ENCODE measurements around the gene TRABD2B.

Gene TRABD2B

DNA sequence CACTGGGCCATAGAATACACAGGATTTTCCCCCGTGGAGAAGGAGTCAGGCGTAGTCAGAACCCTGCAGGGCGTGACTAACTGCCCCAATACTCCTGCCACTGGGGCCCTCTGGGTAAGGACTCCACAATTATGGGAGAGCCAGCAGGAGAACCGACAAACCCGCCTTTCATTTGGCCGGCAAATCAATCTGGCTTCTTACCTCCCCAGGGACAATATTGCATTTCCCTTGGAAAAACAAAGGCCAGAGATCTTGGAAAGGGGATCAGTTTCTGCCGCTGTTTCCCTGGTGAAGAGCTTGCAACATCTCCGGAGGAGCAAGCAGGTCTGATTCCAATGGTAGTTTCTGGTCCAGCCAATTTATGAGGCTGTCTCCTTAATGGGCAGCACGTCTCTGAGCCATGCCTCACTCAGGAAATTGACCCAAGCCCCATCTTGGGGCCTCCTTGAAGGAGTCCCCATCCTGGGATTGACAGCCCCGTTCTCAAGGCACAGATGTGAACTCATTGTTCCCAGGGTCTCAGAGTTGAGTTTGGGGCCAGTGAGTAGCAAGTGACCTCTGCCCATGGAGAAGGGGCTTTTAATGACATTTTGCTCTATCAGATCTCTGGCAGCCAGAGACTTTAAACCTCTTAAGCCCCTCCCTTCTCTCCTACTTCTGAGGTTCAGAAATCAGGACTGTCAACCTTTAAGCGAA lies 4.3 kb downstream of the TRABD2B start:
- DNase-seq (ENCODE audit: low read depth in 2 of 2), result no peak

DNA sequence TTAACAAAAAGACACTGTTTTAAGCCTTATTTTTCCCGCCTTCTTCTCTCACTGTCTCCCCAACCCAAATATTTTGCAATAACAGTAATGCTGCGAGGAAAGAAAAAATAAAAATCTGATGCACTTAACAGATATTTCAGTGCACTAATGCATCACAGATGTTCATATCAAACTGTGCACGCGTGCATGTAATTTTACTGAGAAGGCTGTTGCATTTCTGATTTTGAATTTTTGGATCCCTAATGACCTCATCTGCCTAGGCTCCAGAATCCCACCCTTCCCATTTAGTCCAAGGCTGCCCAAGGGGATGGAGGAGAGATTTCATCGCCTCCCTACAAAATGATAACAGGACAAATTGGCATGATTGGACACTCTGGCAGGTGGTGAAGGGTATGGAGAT lies 5.5 kb downstream of the TRABD2B start:
- no peak for DNase-seq (ENCODE audit: low read depth in 2 of 2)

- no peak for DNase-seq (ENCODE audit: low read depth in 2 of 2)
These were observed 6.0 kb downstream of the TRABD2B start for GRCh38 chr1:47991187-47991586.

- DNase-seq (ENCODE audit: low read depth in 2 of 2), result no peak
These were observed 6.9 kb downstream of the TRABD2B start for GRCh38 chr1:47990286-47990685.

GRCh38 chr1:47987601-47988000 lies 9.6 kb downstream of the TRABD2B start:
- DNase-seq (ENCODE audit: low read depth in 2 of 2), result no peak

GRCh38 chr1:47986761-47987200 lies 10.4 kb downstream of the TRABD2B start:
- DNase-seq (ENCODE audit: low read depth in 2 of 2), result no peak

GRCh38 chr1:47985018-47985417 lies 12.2 kb downstream of the TRABD2B start:
- no peak for DNase-seq (ENCODE audit: low read depth in 2 of 2)

DNA sequence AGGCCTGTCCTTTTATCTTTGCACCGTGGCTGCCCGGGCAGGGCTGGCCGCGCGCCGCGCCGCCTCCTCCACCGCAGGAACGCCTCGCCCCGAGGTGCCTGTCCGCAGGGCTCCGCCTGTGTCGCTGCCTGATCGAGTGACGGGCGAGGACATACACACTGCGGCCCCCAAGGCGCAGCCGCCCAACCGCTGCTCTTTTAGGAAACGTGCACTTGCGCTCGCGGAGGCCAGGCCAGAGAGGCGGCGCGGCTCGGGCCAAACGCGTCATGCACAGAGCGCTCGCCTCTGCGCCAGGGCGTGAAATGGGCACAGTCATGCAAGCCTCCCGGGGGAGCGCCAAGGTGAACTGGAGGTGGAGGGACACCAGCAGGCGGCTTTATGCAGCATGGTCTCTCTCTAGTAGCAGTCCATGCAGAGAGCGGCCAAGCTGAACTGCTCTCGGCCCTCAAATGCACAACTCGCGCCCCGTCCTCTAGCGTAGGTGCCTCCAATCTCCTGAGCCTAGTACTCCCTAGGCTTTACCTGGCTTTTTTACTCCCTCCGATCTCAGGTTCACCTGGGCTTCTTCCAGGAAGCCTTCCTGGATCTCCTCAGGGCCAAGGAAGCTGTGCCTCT lies 12.9 kb downstream of the TRABD2B start:
- no peak for DNase-seq (ENCODE audit: low read depth in 2 of 2)

GRCh38 chr1:47983691-47984090 lies 13.5 kb downstream of the TRABD2B start:
- DNase-seq (ENCODE audit: low read depth in 2 of 2), result no peak

GRCh38 chr1:47981667-47982350 lies 15.4 kb downstream of the TRABD2B start:
- DNase-seq (ENCODE audit: low read depth in 2 of 2), result no peak

DNA sequence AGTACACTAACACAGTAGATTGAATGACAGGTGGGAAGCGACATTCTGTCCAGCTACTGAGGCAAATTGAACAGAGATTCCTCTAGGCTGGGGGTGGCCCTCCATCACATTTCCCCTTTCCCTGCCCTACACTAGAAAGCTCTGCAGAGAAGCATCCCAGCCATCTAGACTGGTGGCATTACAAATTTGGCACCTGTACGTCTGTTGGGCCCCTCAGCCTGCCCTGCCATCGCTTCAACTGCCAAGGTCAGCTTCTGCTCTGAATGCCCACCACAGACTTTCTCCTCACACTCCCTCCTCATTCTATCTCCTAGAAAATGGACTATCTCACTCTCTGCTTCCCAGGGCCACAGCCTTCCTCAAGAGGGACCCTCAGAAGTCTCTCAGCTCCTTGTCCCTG lies 16.7 kb downstream of the TRABD2B start:
- no peak for DNase-seq (ENCODE audit: low read depth in 2 of 2)

- no peak for DNase-seq (ENCODE audit: low read depth in 2 of 2)
These were observed 17.5 kb downstream of the TRABD2B start for GRCh38 chr1:47979724-47980123.

DNA sequence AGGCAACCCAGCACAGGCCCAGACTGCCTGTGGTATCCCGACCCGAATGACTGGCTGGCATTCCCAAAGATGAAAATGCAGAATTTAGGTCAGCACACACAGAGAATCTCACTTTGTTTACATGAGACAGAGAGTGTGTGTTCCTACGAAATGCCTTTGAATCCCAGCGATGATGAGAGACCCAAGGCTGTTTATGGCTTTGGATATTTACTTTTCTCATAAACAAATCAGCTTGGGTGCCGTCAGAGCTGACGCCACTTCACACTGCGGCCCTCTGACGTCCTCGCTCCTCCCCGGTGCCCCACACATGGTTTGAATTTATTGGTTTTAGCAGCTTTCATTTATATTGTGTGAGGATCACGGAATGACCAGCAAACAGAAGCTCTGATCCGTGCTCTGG lies 18.7 kb downstream of the TRABD2B start:
- DNase-seq (ENCODE audit: low read depth in 2 of 2), result no peak

DNA sequence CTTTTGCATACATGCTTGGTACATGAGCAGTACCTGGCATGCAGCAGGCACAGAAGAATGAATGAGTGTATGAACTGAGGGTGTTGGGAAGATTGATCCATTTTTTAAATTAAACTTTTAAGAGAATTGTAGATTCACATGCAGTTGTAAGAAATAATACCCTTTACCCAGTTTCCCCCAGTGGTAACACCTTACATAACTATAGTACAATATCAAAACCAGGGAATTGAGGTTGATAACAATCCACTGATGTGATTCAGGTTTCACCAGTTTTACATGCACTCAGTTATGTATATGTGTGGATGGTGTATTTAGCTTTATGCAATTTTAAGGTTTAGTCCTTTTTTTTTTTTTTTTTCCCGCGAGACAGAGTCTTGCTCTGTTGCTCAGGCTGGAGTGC lies 20.5 kb downstream of the TRABD2B start:
- DNase-seq (ENCODE audit: low read depth in 2 of 2), result no peak

- DNase-seq (ENCODE audit: low read depth in 2 of 2), result no peak
These were observed 20.9 kb downstream of the TRABD2B start for GRCh38 chr1:47976267-47976666.

- no peak for DNase-seq (ENCODE audit: low read depth in 2 of 2)
These were observed 21.8 kb downstream of the TRABD2B start for GRCh38 chr1:47975302-47975921.

GRCh38 chr1:47972864-47973432 lies 24.2 kb downstream of the TRABD2B start:
- DNase-seq (ENCODE audit: low read depth in 2 of 2), result no peak

GRCh38 chr1:47971385-47972160 lies 25.6 kb downstream of the TRABD2B start:
- no peak for DNase-seq (ENCODE audit: low read depth in 2 of 2)

- no peak for DNase-seq (ENCODE audit: low read depth in 2 of 2)
These were observed 26.3 kb downstream of the TRABD2B start for GRCh38 chr1:47970882-47971281.

DNA sequence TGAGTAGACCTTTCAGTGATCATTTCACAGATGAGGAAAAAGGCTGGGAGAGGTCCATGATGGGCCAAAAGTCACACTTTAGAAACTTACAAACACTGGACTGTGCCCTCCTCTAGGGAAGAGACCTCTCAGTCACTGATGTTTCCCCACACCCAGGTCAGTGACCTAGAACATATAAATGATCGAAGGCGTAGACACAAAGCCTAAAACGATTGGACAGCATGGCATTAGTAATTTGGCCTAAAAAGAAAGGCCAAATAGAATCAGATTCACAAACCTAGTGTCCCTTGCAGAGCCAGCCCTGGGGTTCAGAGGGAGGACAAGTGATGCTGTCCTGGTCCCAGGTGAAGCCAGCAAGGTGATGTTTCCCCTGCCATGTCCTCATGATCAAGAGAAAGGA lies 27.7 kb downstream of the TRABD2B start:
- no peak for DNase-seq (ENCODE audit: low read depth in 2 of 2)

GRCh38 chr1:47968556-47968888 lies 28.7 kb downstream of the TRABD2B start:
- DNase-seq (ENCODE audit: low read depth in 2 of 2), result no peak

Data from activated CD8-positive, alpha-beta memory T cell treated with anti-CD3 and anti-CD28 coated beads for 4 hours (primary cell).